Fibroblast of villous mesenchyme (primary cell): ENCODE results near the gene GLRA3. TPM values are rescaled to one million over a fixed set of nuclear protein-coding genes. Genes with fewer than 3 reads are reported as not detected.
"Not testable (repeated sequence)": the region's sequence is repeated elsewhere in the genome, so short reads cannot be mapped to it uniquely, and the experiment has no call there.

Experiments used
- DNase-seq: peaks from one replicate; pipeline ENCODE4 v3.0.0-alpha.2; 2010; ENCODE audit warnings: low read depth
- H3K4me3 ChIP-seq: 2 replicates; pipeline ENCODE4 v1.5.1; 2011; ENCODE audit warnings: low read depth, mild to moderate bottlenecking, low read length
- CTCF ChIP-seq: IDR thresholded peaks from 2 replicates; pipeline ENCODE4 v1.5.1; 2012; ENCODE audit warnings: low read depth, mild to moderate bottlenecking, low read length; ENCODE audit not compliant: insufficient read depth
- total RNA-seq: library from RNA; depleted of rRNA; stranded (reverse); fragments of >200 nt; gene quantifications from 2 replicates; pipeline ENCODE4 v1.2.3, GENCODE V29; 2012

GLRA3 gene
- total RNA-seq, 1 donor, result not detected

GRCh38 chr4:174707902-174708301 lies 121.1 kb downstream of the GLRA3 start:
- H3K4me3 ChIP-seq, result no peak overlapping the region
- DNase-seq, result no peak
- no peak for TF ChIP-seq CTCF

- TF ChIP-seq CTCF, result no peak
Observed at GRCh38 chr4:174707051-174707676, 121.9 kb downstream of the GLRA3 start.

GRCh38 chr4:174702979-174703478 lies 126.0 kb downstream of the GLRA3 start:
- H3K4me3 ChIP-seq, result no peak overlapping the region
- no peak for TF ChIP-seq CTCF
- no peak for DNase-seq

More at GRCh38 chr4:174707051-174707676, 121.9 kb downstream of the GLRA3 start:
- no peak for DNase-seq
- H3K4me3 ChIP-seq, result no peak overlapping the region

GRCh38 chr4:174699654-174700053 lies 129.4 kb downstream of the GLRA3 start:
- no peak overlapping the region for H3K4me3 ChIP-seq
- no peak for DNase-seq

GRCh38 chr4:174697896-174698295 lies 131.2 kb downstream of the GLRA3 start:
- no peak overlapping the region for H3K4me3 ChIP-seq
- DNase-seq, result no peak
- TF ChIP-seq CTCF, result no peak

More at GRCh38 chr4:174699654-174700053, 129.4 kb downstream of the GLRA3 start:
- TF ChIP-seq CTCF, result no peak

GRCh38 chr4:174697202-174697601 lies 131.8 kb downstream of the GLRA3 start:
- peak; percentile 41 for DNase-seq
- TF ChIP-seq CTCF, result no peak
- H3K4me3 ChIP-seq, result no peak overlapping the region

- TF ChIP-seq CTCF, result no peak
- DNase-seq, result no peak
- no peak overlapping the region for H3K4me3 ChIP-seq
Observed at GRCh38 chr4:174696657-174697056, 132.4 kb downstream of the GLRA3 start.

- not testable (repeated sequence) for H3K4me3 ChIP-seq, DNase-seq
Observed at GRCh38 chr4:174691876-174692275, 137.2 kb downstream of the GLRA3 start.
